ENCODE data around the gene LAMTOR4. TPM values are rescaled to one million over a fixed set of nuclear protein-coding genes. Genes with fewer than 3 reads are reported as not detected.
"Not testable (repeated sequence)": the region's sequence is repeated elsewhere in the genome, so short reads cannot be mapped to it uniquely, and the experiment has no call there.

LAMTOR4 gene
- polyA plus RNA-seq, 6 donors from 2014 or later, result 407 to 579 (median 480) TPM

- H3K4me1 Mint-ChIP-seq, result peaks cover 29 to 48% (median 40%) of the 10 kb centered on the region in 3 donors
- H3K27ac Mint-ChIP-seq, result peak overlapping the region in 1 of 6 donors; percentile 71
- peak overlapping the region in 1 of 8 donors; percentile 45 for H3K4me3 Mint-ChIP-seq
- H3K9me3 Mint-ChIP-seq, result peaks cover 0 to 1% (median 0%) of the 10 kb centered on the region in 7 donors
- ATAC-seq (ENCODE audit: low read depth in 2 of 2) (no peak), DNase-seq (no peak)
- no peaks in the 10 kb centered on the region for H3K36me3 Mint-ChIP-seq
- peaks cover 8 to 15% (median 13%) of the 10 kb centered on the region in 3 donors for H3K27me3 Mint-ChIP-seq
Observed at GRCh38 chr7:100174582-100174981, 25.9 kb downstream of the LAMTOR4 start.

- H3K9me3 Mint-ChIP-seq, result peaks cover 0 to 1% (median 0%) of the 10 kb centered on the region in 7 donors
- peak overlapping the region in 4 of 6 donors; percentile 10 to 84 (median 42) for H3K27ac Mint-ChIP-seq
- ATAC-seq (ENCODE audit: low read depth in 2 of 2), result no peak
- no peak for DNase-seq
- no peaks in the 10 kb centered on the region for H3K36me3 Mint-ChIP-seq
- peaks cover 5 to 7% (median 6%) of the 10 kb centered on the region in 3 donors for H3K27me3 Mint-ChIP-seq
- peaks cover 28 to 45% (median 33%) of the 10 kb centered on the region in 3 donors for H3K4me1 Mint-ChIP-seq
- H3K4me3 Mint-ChIP-seq, result peak overlapping the region in 7 of 8 donors; percentile 15 to 80 (median 75)
Observed at GRCh38 chr7:100175296-100175935, 26.7 kb downstream of the LAMTOR4 start.

GRCh38 chr7:100176096-100177044 is 27.7 kb downstream of the LAMTOR4 start:
- peaks cover 27 to 47% (median 33%) of the 10 kb centered on the region in 3 donors for H3K4me1 Mint-ChIP-seq
- H3K27ac Mint-ChIP-seq, result peak overlapping the region; percentile 24 to 53 (median 43)
- ATAC-seq (ENCODE audit: low read depth in 2 of 2) (no peak), DNase-seq (no peak)
- H3K9me3 Mint-ChIP-seq, result peaks cover 0 to 1% (median 0%) of the 10 kb centered on the region in 7 donors
- H3K4me3 Mint-ChIP-seq, result peak overlapping the region; percentile 73 to 94 (median 87)
- H3K36me3 Mint-ChIP-seq, result no peaks in the 10 kb centered on the region
- H3K27me3 Mint-ChIP-seq, result no peaks in the 10 kb centered on the region

DNA sequence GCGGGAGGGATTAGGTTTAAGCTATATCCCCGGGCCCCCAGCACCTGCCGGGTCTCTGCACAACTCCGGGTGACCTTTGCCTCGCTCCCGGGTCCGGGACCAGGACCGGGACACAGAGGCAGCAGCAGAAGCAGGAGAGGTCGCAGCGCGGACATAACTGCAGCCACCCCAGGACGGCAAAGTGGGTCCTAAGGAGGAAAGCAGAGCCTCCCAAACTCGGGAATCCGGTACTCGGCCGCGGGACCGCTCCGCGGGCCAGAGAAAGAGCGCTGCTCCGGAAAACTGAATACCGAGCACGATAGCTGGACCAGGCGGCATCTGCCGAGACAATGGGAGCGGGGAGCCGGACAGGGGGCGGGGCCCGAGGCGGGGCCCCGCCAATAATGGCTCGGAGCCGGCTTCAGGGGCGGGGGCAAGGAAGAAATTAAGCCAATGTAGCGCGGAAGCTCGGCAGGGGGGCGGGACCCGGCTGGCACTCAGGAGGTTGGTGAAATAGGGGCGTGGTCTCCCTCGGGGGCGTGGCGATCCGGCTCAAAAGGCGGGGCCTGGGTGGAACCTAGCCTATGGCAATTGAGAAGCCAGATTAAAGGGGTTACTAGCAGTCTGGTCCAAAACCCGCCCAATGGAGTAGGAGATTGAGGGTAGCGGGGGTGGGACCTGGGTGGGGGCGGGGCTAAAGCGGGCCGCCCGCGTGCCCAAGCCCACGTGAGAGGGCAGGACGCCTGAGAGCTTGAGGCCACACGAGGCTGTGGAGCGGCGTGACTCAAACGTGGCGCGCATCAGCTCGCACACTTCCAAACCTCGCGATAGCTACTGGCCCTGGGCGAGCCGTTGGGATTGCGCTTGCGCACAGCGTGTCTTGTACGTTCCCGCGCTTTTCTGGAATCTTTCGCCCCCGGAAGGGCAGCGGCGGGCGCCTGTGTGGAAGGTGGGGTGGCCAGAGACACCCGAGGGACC is 28.6 kb downstream of the LAMTOR4 start, which contains the start of the genes GPC2 and STAG3:
Gene GPC2 (minus strand): TSS at position 337 of the 957 bp plus-strand sequence. CDS start 182 bp downstream, at position 155.
Gene STAG3 (plus strand): TSS at position 874 of the 957 bp plus-strand sequence. CDS start 2,639 bp downstream, outside the sequence.
- H3K9me3 Mint-ChIP-seq, result peaks cover 0 to 1% (median 0%) of the 10 kb centered on the region in 7 donors
- peak within 1 kb of the TSS; percentile 73 to 94 (median 87) for H3K4me3 Mint-ChIP-seq
- DNase-seq, result peak; percentile 97
- peaks cover 22 to 41% (median 30%) of the 10 kb centered on the region in 3 donors for H3K4me1 Mint-ChIP-seq
- H3K36me3 Mint-ChIP-seq, result no peaks in the 10 kb centered on the region
- H3K27me3 Mint-ChIP-seq, result no peaks in the 10 kb centered on the region
- ATAC-seq (ENCODE audit: low read depth in 2 of 2), result peak; percentile 88
- H3K27ac Mint-ChIP-seq, result peak within 1 kb of the TSS; percentile 24 to 90 (median 43)

- not testable (repeated sequence) for H3K27me3 Mint-ChIP-seq; DNase-seq; H3K9me3 Mint-ChIP-seq; H3K36me3 Mint-ChIP-seq; ATAC-seq (ENCODE audit: low read depth in 2 of 2)
- peak overlapping the region in 1 of 8 donors; percentile 29 for H3K4me3 Mint-ChIP-seq
- H3K27ac Mint-ChIP-seq, result peak overlapping the region in 1 of 6 donors; percentile 76
- peaks cover 22 to 29% (median 25%) of the 10 kb centered on the region in 3 donors for H3K4me1 Mint-ChIP-seq
Observed at GRCh38 chr7:100180084-100180483, 31.4 kb downstream of the LAMTOR4 start.

DNA sequence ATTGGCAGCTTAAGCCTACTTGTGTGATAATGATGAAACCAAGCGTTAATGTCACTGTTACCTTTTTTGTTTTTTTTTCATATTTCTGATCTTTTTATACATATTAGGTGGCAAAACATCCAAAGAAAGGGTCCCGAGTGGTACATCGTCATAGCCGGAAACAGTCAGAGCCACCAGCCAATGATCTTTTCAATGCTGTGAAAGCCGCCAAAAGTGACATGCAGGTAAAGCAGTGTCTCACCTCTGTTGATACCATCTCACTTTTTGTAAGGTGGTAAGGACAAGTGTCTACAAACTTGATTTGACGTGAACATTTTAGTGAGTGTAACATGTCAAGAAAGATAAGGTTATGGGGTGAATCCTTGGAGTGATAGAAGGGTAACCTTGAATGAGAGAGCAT is 33.9 kb downstream of the LAMTOR4 start:
- not testable (repeated sequence) for H3K4me3 Mint-ChIP-seq; ATAC-seq (ENCODE audit: low read depth in 2 of 2); H3K36me3 Mint-ChIP-seq; DNase-seq; H3K9me3 Mint-ChIP-seq; H3K27me3 Mint-ChIP-seq
- Mint-ChIP-seq H3K27ac (peak overlapping the region in 1 of 6 donors; percentile 49), H3K4me1 (peaks cover 8 to 12% (median 10%) of the 10 kb centered on the region in 3 donors)

DNA sequence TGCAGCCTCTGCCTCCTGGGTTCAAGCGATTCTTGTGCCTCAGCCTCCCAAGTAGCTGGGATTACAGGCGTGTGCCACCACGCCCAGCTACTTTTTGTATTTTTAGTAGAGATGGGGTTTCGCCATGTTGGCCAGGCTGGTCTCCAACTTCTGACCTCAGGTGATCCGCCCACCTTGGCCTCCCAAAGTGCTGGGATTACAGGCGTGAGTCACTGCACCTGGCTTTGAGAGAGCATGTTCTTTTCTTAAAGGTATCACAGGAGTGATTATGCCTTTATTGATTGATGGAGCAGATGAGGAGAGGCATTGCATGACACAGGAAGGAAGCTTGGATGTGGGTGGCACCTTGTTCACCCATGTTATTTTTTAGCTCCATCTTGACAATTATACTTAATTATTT is 34.4 kb downstream of the LAMTOR4 start:
- not testable (repeated sequence) for H3K4me3 Mint-ChIP-seq

GRCh38 chr7:100185726-100186125 is 37.0 kb downstream of the LAMTOR4 start:
- ATAC-seq (ENCODE audit: low read depth in 2 of 2) (no peak), DNase-seq (no peak)
- no peak overlapping the region for H3K27ac Mint-ChIP-seq
- no peak overlapping the region for H3K4me3 Mint-ChIP-seq
- H3K9me3 Mint-ChIP-seq, result no peaks in the 10 kb centered on the region
- H3K27me3 Mint-ChIP-seq, result no peaks in the 10 kb centered on the region
- no peaks in the 10 kb centered on the region for H3K36me3 Mint-ChIP-seq
- H3K4me1 Mint-ChIP-seq, result peaks cover 19% of the 10 kb centered on the region in 3 donors

More for the DNA sequence above, 34.4 kb downstream of the LAMTOR4 start:
- not testable (repeated sequence) for ATAC-seq (ENCODE audit: low read depth in 2 of 2); H3K27me3 Mint-ChIP-seq; H3K9me3 Mint-ChIP-seq; H3K36me3 Mint-ChIP-seq; DNase-seq; H3K27ac Mint-ChIP-seq; H3K4me1 Mint-ChIP-seq

- H3K36me3 Mint-ChIP-seq, result no peaks in the 10 kb centered on the region
- no peaks in the 10 kb centered on the region for H3K27me3 Mint-ChIP-seq
- H3K4me3 Mint-ChIP-seq, result no peak overlapping the region
- H3K4me1 Mint-ChIP-seq, result peaks cover 41 to 49% (median 44%) of the 10 kb centered on the region in 3 donors
- no peak for ATAC-seq (ENCODE audit: low read depth in 2 of 2)
- H3K9me3 Mint-ChIP-seq, result no peaks in the 10 kb centered on the region
- DNase-seq, result no peak
- H3K27ac Mint-ChIP-seq, result peak overlapping the region in 3 of 6 donors; percentile 80 to 97 (median 82)
Observed at GRCh38 chr7:100189061-100189460, 40.3 kb downstream of the LAMTOR4 start.

DNA sequence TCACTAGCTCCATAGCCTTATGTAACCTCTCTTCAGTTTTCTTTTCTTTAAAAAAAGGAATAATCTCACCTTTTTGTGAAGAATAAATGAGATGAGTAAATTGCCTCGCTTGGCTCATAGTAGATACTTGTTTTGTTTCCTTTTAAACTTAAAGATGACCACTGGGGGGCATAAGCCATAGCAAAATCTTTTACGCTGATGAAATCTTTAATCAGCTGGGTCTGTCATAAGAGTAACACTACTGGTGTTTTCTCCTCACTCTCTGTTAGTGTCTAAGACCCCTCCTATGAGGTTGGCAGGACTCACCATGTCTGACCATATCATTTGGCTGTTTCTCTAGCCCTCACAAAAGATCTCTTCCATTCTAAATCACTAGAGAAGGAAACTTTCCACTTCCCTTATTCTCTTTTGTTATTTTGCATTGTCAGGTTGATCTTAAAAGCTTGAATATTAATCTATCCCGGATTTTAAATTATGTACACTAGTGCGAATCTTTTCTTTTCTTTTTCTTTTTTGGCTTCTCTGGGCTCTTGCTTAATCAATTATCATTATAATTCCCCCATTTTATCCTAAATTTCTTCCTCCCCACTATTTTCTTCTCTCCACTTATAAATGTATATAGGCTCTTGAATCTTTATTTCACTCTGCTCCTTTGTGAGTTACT is 41.5 kb downstream of the LAMTOR4 start:
- H3K27ac Mint-ChIP-seq, result peak overlapping the region; percentile 14 to 98 (median 94)
- DNase-seq, result peak; percentile 53
- no peaks in the 10 kb centered on the region for H3K27me3 Mint-ChIP-seq
- ATAC-seq (ENCODE audit: low read depth in 2 of 2), result peak; percentile 36 to 50
- H3K4me3 Mint-ChIP-seq, result peak overlapping the region in 7 of 8 donors; percentile 4 to 77 (median 62)
- H3K36me3 Mint-ChIP-seq, result no peaks in the 10 kb centered on the region
- peaks cover 49 to 61% (median 52%) of the 10 kb centered on the region in 3 donors for H3K4me1 Mint-ChIP-seq
- H3K9me3 Mint-ChIP-seq, result no peaks in the 10 kb centered on the region

GRCh38 chr7:100191775-100192174 is 43.1 kb downstream of the LAMTOR4 start:
- H3K27ac Mint-ChIP-seq, result peak overlapping the region; percentile 92 to 98 (median 97)
- peaks cover 0 to 4% (median 0%) of the 10 kb centered on the region in 7 donors for H3K9me3 Mint-ChIP-seq
- no peaks in the 10 kb centered on the region for H3K27me3 Mint-ChIP-seq
- peak overlapping the region; percentile 17 to 84 (median 74) for H3K4me3 Mint-ChIP-seq
- H3K36me3 Mint-ChIP-seq, result no peaks in the 10 kb centered on the region
- DNase-seq (no peak), ATAC-seq (ENCODE audit: low read depth in 2 of 2) (peak; percentile 19 to 34)
- H3K4me1 Mint-ChIP-seq, result peaks cover 56 to 76% (median 65%) of the 10 kb centered on the region in 3 donors

Data from naive B cell (primary cell).